Naive thymus-derived CD4-positive, alpha-beta T cell (primary cell): ENCODE data around the gene PRR18. TPM values are rescaled to one million over a fixed set of nuclear protein-coding genes. Genes with fewer than 3 reads are reported as not detected.
A peak's percentile ranks its signal among the peaks of the same experiment; 100 is the strongest.

ENCODE experiments used
- ATAC-seq: fragments of 150-1000 bp; cut with Tn5 transposase; 2 replicates; pipeline ENCODE4 v1.10.0; 2021; ENCODE audit warnings: mild to moderate bottlenecking, moderate library complexity
- CTCF ChIA-PET: fragments of 350-600 bp; sonication (Branson Sonifier 250); formaldehyde crosslinking; loops from one replicate; lab custom pipeline; 2021; ENCODE audit warnings: antibody characterized with exemption; lab: Charles Lee
- POLR2A ChIA-PET: fragments of 350-600 bp; sonication (Branson Sonifier 250); formaldehyde crosslinking; loops from one replicate; lab custom pipeline; 2021; ENCODE audit warnings: antibody characterized with exemption, inconsistent platforms; lab: Charles Lee
- DNase-seq, 9 donors: peaks; one replicate each; pipeline versions ENCODE4 v3.0.0 to v3.0.0-alpha.2; 2020 to 2022; ENCODE audit warnings: mixed read lengths in 1 of 9
- H3K27ac ChIP-seq: one replicate; pipeline ENCODE4 v1.7.0; 2013; ENCODE audit warnings: mild to moderate bottlenecking, low read depth, low read length, moderate library complexity
- H3K27me3 ChIP-seq, 2 donors: one replicate each; pipeline ENCODE4 v1.7.0; 2013; ENCODE audit warnings: low read length in 2 of 2, mild to moderate bottlenecking in 2 of 2, moderate library complexity in 2 of 2; ENCODE audit not compliant: control insufficient read depth in 2 of 2, insufficient read depth in 2 of 2
- H3K36me3 ChIP-seq, 3 experiments: 1 replicate in 2 of 3; 2 replicates in 1 of 3; pipeline ENCODE4 v1.7.0; 2013; ENCODE audit warnings: low read length in 3 of 3, mild to moderate bottlenecking in 3 of 3, moderate library complexity in 1 of 3; ENCODE audit not compliant: insufficient read depth in 3 of 3, control insufficient read depth in 2 of 3
- H3K4me1 ChIP-seq, 2 donors: one replicate each; pipeline ENCODE4 v1.7.0; 2013; ENCODE audit warnings: low read length in 2 of 2, mild to moderate bottlenecking in 2 of 2, moderate library complexity in 1 of 2; ENCODE audit not compliant: control insufficient read depth in 2 of 2, insufficient read depth in 2 of 2
- H3K4me3 ChIP-seq: 2 replicates; pipeline ENCODE4 v1.7.0; 2013; ENCODE audit warnings: mild to moderate bottlenecking, low read length
- H3K9me3 ChIP-seq, 3 experiments: 1 replicate in 2 of 3; 2 replicates in 1 of 3; pipeline ENCODE4 v1.7.0; 2013; ENCODE audit warnings: low read length in 3 of 3; ENCODE audit not compliant: control insufficient read depth in 2 of 3
- H3K27ac Mint-ChIP-seq, 9 donors: one replicate each; pipeline ENCODE4 v1.8.0; 2020 to 2022; ENCODE audit warnings: mixed read lengths in 9 of 9, mild to moderate bottlenecking in 8 of 9, moderate library complexity in 5 of 9, inconsistent platforms in 2 of 9
- H3K27me3 Mint-ChIP-seq, 5 donors: one replicate each; pipeline ENCODE4 v1.8.0; 2021 to 2022; ENCODE audit warnings: mixed read lengths in 5 of 5, mild to moderate bottlenecking in 1 of 5
- H3K36me3 Mint-ChIP-seq, 5 donors: one replicate each; pipeline ENCODE4 v1.8.0; 2020 to 2022; ENCODE audit warnings: mixed read lengths in 5 of 5, mild to moderate bottlenecking in 3 of 5, inconsistent platforms in 1 of 5
- H3K4me1 Mint-ChIP-seq, 7 donors: one replicate each; pipeline ENCODE4 v1.8.0; 2020 to 2022; ENCODE audit warnings: mixed read lengths in 7 of 7, mild to moderate bottlenecking in 3 of 7, inconsistent platforms in 1 of 7
- H3K4me3 Mint-ChIP-seq, 10 donors: one replicate each; pipeline ENCODE4 v1.8.0; 2020 to 2022; ENCODE audit warnings: mild to moderate bottlenecking in 10 of 10, mixed read lengths in 10 of 10, moderate library complexity in 6 of 10, inconsistent platforms in 2 of 10
- H3K9me3 Mint-ChIP-seq, 11 donors: one replicate each; pipeline ENCODE4 v1.8.0; 2020 to 2022; ENCODE audit warnings: mixed read lengths in 11 of 11, mild to moderate bottlenecking in 4 of 11, inconsistent platforms in 1 of 11, moderate library complexity in 1 of 11
- intact Hi-C, 2 donors: fragments of 100-400 bp; cut with micrococcal nuclease; formaldehyde crosslinking; loops; one replicate each; pipeline ENCODE4 v1.15.1; 2023
- polyA plus RNA-seq, 2 donors: library from polyadenylated mRNA; unstranded; fragments of 300-500 nt; fragmentation: Illumina TruSeq; gene quantifications; one replicate each; pipeline ENCODE4 v1.2.3, GENCODE V29; 2021
- total RNA-seq, 6 experiments: library from RNA in 5 of 6; stranded (reverse) in 5 of 6; gene quantifications; 1 replicate in 5 of 6; 2 replicates in 1 of 6; pipeline ENCODE4 v1.2.3 and lab custom pipeline; 2021 to 2026

Gene PRR18
- total and polyA plus RNA-seq, 7 experiments from 2014 or later = not detected

DNA sequence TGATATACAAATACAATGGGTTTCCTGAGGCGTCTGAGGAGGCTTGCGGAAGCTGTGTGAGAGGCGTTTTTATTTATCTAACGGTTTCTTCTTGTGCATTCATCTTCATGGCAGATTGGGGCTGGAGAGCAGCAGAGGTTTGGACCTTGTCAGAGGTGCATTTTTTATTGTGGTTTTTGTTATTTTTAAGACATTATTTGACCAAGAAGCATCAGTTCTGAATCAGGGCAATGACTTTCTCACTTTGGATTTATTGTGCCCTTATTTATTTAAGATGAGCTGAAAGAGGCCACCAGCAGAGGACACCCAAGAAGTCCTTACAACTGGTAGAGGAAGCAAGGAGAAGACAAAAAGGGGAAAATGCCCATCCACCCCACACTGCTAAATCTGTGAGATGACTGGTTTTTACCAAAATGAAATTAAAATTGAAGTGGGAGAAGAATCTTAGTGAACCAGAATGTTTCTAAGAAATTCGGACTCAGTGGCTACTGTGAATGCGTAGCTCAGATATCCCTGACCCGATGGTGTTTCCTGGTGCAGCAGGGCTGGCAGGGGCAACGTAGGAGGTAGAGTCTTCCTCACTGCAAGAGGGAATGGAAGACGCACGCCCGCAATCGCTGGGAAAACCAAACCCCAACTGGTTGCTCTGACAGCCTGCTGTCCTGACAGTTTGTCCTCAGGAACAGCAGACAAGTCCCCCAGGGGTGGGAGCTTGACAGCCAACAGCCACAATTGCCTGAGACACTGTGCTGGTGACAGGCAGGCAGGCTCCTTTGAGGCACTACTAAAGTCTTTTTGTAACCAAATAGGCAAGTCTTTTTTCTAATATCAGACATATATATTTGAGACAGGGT, 14.2 kb downstream of the PRR18 start:
- POLR2A ChIA-PET = no interaction called here
- H3K27ac Mint-ChIP-seq = no peak overlapping the region
- CTCF ChIA-PET = no interaction called here

DNA sequence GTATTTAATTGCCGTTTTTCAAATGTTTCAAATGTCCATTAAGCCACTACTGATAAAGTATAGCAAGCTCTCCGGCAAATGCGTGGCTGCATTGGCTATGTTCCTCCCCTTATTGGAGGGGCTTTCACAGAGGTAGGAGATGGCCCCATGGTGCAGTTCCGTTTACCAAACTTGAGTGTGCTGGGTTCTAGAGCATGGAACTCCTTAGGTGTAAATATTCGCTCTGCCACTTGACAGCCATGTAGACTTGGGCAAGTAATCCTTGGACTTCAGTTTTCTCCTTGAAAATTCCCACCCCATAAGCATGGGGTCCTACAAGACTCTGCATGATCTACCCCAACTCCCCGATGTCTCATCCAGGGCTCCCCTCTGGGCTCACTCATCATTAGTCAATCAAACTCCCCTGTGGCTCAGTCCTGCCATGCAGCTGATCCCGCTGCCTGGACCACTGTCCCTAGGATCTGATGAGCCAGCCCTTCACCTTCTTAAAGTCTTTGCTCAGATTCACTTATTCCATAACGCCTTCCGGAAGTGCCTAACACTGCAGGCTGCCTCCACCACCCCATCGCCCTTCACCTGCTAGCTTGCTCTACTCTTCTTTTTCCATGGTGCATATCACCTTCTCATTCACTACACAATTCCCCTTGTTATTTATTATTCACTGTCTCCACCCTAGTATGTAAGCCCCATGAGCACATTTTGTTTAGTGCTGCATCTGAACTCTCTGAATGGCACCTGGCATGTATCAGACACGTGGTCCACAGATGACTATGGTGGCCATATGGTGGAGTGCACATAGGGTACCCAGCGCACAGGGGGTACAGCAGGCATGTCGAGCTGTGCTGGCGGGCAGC, 18.8 kb downstream of the PRR18 start:
- DNase-seq (peak in 1 of 9 donors; percentile 21), ATAC-seq (peak; percentile 43)
- Mint-ChIP-seq H3K27ac (no peak overlapping the region), H3K9me3 (peaks cover 0 to 3% (median 0%) of the 10 kb centered on the region in 11 donors), H3K27me3 (peaks cover 0 to 28% (median 11%) of the 10 kb centered on the region in 5 donors), H3K4me1 (peaks cover 0 to 3% (median 0%) of the 10 kb centered on the region in 7 donors), H3K4me3 (no peak overlapping the region), H3K36me3 (no peaks in the 10 kb centered on the region)
- CTCF ChIA-PET = no interaction called here
- Histone ChIP-seq H3K36me3 (no peaks in the 10 kb centered on the region), H3K4me3 (no peak overlapping the region), H3K4me1 (no peaks in the 10 kb centered on the region), H3K9me3 (no peaks in the 10 kb centered on the region), H3K27me3 (no peaks in the 10 kb centered on the region), H3K27ac (no peak overlapping the region)
- intact Hi-C loops = no loop called here
- POLR2A ChIA-PET = no interaction called here

More for the DNA sequence above, 14.2 kb downstream of the PRR18 start:
- no peak overlapping the region for H3K4me3 Mint-ChIP-seq
- Histone ChIP-seq H3K27ac (no peak overlapping the region), H3K9me3 (no peaks in the 10 kb centered on the region), H3K4me1 (no peaks in the 10 kb centered on the region), H3K27me3 (no peaks in the 10 kb centered on the region), H3K36me3 (no peaks in the 10 kb centered on the region), H3K4me3 (no peak overlapping the region)
- intact Hi-C loops = no loop called here
- H3K9me3 Mint-ChIP-seq = peaks cover 0 to 1% (median 0%) of the 10 kb centered on the region in 11 donors
- no peak for DNase-seq
- H3K36me3 Mint-ChIP-seq = no peaks in the 10 kb centered on the region
- H3K4me1 Mint-ChIP-seq = peaks cover 0 to 7% (median 0%) of the 10 kb centered on the region in 7 donors
- peaks cover 11 to 40% (median 20%) of the 10 kb centered on the region in 5 donors for H3K27me3 Mint-ChIP-seq
- no peak for ATAC-seq

DNA sequence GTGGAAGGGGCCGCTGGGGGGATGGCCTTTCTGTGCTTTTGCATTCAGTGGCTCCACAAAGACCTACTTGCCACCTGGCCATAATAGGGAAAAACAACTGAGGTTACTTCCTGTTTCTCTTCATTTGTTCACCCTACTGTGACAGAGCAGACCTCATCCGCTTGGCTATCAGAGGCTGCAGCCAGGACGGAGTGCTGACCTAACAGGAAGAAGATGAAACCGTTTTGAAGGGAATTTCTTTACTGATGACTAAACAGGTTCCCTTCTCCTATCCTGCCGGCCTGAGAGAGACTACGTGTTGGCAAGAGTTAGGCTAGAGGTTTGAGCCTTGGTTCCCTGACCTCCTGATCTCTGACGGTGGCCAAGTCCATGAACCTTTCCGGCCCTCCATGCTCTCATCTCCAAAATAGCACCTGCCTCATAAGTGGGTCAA, 21.3 kb downstream of the PRR18 start:
- H3K27ac Mint-ChIP-seq = no peak overlapping the region
- Histone ChIP-seq H3K27ac (no peak overlapping the region), H3K9me3 (no peaks in the 10 kb centered on the region), H3K4me3 (no peak overlapping the region), H3K36me3 (no peaks in the 10 kb centered on the region), H3K4me1 (no peaks in the 10 kb centered on the region), H3K27me3 (no peaks in the 10 kb centered on the region)
- ATAC-seq (peak; percentile 67), DNase-seq (peak in 1 of 9 donors; percentile 17)
- H3K4me1 Mint-ChIP-seq = peaks cover 0 to 3% (median 0%) of the 10 kb centered on the region in 7 donors
- POLR2A ChIA-PET = no interaction called here
- peaks cover 3 to 20% (median 10%) of the 10 kb centered on the region in 5 donors for H3K27me3 Mint-ChIP-seq
- H3K4me3 Mint-ChIP-seq = no peak overlapping the region
- no peaks in the 10 kb centered on the region for H3K36me3 Mint-ChIP-seq
- intact Hi-C loops = no loop called here
- peaks cover 0 to 3% (median 0%) of the 10 kb centered on the region in 11 donors for H3K9me3 Mint-ChIP-seq
- CTCF ChIA-PET = no interaction called here

DNA sequence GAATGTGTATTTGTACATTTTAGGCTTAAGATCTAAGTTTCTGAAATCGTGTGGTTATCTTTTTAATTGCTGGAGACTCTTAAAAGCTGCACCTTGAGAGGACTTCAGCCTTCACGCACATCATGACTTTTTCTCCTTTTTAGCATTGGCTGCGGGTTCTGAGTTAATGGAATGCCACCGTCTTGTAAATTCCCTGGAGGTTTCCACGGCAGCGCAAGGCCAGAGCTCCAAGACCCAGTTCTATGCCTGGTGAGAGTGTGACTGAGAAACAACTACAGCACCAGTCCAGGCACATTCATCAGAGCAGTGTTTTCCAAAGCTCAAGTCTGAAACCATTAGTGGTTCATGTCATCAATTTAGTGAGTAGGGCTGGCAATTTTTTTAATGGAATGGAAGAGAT, 23.0 kb downstream of the PRR18 start:
- H3K4me3 Mint-ChIP-seq = no peak overlapping the region
- Histone ChIP-seq H3K36me3 (no peaks in the 10 kb centered on the region), H3K4me3 (no peak overlapping the region), H3K27ac (no peak overlapping the region), H3K4me1 (no peaks in the 10 kb centered on the region), H3K27me3 (no peaks in the 10 kb centered on the region), H3K9me3 (no peaks in the 10 kb centered on the region)
- CTCF ChIA-PET = no interaction called here
- POLR2A ChIA-PET = interaction anchor here (1.3 kb wide), 1 partner anchor 92 kb away, joined by 3 read pairs; no protein-coding TSS in a partner anchor
- peaks cover 0 to 19% (median 6%) of the 10 kb centered on the region in 5 donors for H3K27me3 Mint-ChIP-seq
- intact Hi-C loops = no loop called here
- no peaks in the 10 kb centered on the region for H3K36me3 Mint-ChIP-seq
- ATAC-seq (no peak), DNase-seq (no peak)
- H3K4me1 Mint-ChIP-seq = peaks cover 0 to 3% (median 0%) of the 10 kb centered on the region in 7 donors
- no peak overlapping the region for H3K27ac Mint-ChIP-seq
- peaks cover 0 to 2% (median 0%) of the 10 kb centered on the region in 11 donors for H3K9me3 Mint-ChIP-seq

DNA sequence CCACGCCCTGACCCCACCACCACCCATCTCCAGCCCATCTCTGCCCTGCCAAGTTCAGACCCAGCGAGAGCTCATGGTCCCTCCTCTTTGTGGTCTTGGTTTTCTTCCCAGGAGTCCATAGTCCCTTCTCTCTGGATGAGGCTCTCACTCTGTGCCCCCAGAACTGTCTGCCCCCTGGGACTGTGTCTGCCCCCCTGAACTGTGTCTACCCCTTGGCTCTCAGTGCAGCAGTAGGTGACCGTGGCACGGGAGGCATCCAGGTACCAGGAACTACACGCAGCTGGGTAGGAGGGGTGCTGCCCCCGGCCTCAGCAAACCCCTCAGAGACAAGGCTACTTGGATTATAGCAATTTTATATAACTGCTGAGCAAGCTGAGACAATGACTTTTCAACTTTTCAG, 23.6 kb downstream of the PRR18 start:
- H3K27me3 Mint-ChIP-seq = peaks cover 0 to 19% (median 6%) of the 10 kb centered on the region in 5 donors
- CTCF ChIA-PET = no interaction called here

DNA sequence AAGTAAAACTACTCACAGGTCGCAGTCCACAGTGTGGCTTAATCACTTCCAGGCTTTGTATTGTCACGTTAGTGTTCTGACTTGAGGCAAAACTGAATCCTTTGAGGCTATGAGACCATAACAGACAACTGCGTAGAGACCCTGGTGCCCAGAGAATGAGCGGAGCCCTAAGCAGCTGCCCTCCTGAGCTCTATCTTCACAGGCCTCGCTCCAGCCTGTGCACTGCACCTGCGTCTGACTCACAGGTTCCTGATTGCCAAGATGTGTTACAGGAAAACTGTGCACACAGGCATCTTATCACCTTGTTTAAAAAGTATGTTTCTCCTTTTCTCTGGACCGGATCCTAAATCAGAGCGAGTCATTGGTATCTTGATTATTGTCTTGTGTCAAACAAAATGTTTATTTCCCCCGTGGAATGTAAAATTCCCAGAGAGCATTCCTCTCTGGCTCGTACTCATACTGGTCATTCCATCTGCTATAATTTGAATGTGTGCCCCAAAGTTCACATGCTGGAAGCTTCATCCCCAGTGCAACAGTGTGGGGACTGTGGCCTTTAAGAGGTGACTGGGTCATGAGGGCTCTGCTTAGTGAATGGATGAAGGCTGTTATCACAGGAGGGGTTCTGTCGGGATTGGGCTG, 25.7 kb downstream of the PRR18 start:
- no peaks in the 10 kb centered on the region for H3K4me1 ChIP-seq
- H3K9me3 ChIP-seq = no peaks in the 10 kb centered on the region
- peaks cover 0 to 3% (median 0%) of the 10 kb centered on the region in 7 donors for H3K4me1 Mint-ChIP-seq
- POLR2A ChIA-PET = no interaction called here
- no peak overlapping the region for H3K4me3 ChIP-seq
- peaks cover 0 to 2% (median 0%) of the 10 kb centered on the region in 11 donors for H3K9me3 Mint-ChIP-seq
- H3K27me3 Mint-ChIP-seq = peaks cover 0 to 19% (median 6%) of the 10 kb centered on the region in 5 donors
- H3K27me3 ChIP-seq = no peaks in the 10 kb centered on the region
- no peak overlapping the region for H3K4me3 Mint-ChIP-seq
- H3K27ac Mint-ChIP-seq = no peak overlapping the region
- intact Hi-C loops = no loop called here
- ATAC-seq (no peak), DNase-seq (no peak)
- CTCF ChIA-PET = interaction anchor here (0.9 to 2.1 kb wide), 2 partner anchors 117 to 119 kb away, joined by 3 to 9 read pairs; no protein-coding TSS in a partner anchor
- no peaks in the 10 kb centered on the region for H3K36me3 ChIP-seq
- H3K27ac ChIP-seq = no peak overlapping the region
- no peaks in the 10 kb centered on the region for H3K36me3 Mint-ChIP-seq

More for the DNA sequence above, 23.6 kb downstream of the PRR18 start:
- H3K36me3 ChIP-seq = no peaks in the 10 kb centered on the region
- no peaks in the 10 kb centered on the region for H3K4me1 ChIP-seq
- Mint-ChIP-seq H3K4me1 (peaks cover 0 to 3% (median 0%) of the 10 kb centered on the region in 7 donors), H3K27ac (no peak overlapping the region), H3K9me3 (peaks cover 0 to 2% (median 0%) of the 10 kb centered on the region in 11 donors), H3K36me3 (no peaks in the 10 kb centered on the region), H3K4me3 (no peak overlapping the region)
- no peak overlapping the region for H3K4me3 ChIP-seq
- intact Hi-C loops = no loop called here
- no peaks in the 10 kb centered on the region for H3K9me3 ChIP-seq
- H3K27ac ChIP-seq = no peak overlapping the region
- H3K27me3 ChIP-seq = no peaks in the 10 kb centered on the region
- ATAC-seq (no peak), DNase-seq (no peak)
- POLR2A ChIA-PET = interaction anchor here (1.3 kb wide), 1 partner anchor 92 kb away, joined by 3 read pairs; no protein-coding TSS in a partner anchor
